Frontal cortex (tissue), 4 donors: ENCODE measurements around the gene ING4. TPM values are rescaled to one million over a fixed set of nuclear protein-coding genes. Genes with fewer than 3 reads are reported as not detected.

Source experiments
- DNase-seq, 2 donors: peaks; one replicate each; pipeline ENCODE4 v3.0.0; 2012; ENCODE audit warnings: low spot score in 2 of 2
- FAIRE-seq: peaks from 2 replicates; lab custom pipeline; 2012; peaks lifted over from hg19 to GRCh38; lab: Jason Lieb, UNC
- total RNA-seq: library from RNA; depleted of rRNA; stranded (reverse); fragments of >200 nt; gene quantifications from one replicate; pipeline ENCODE4 v1.2.3, GENCODE V29; 2014
- donor health status: control.
- donor health status: control.
- donor health status: control.

ING4 gene
- total RNA-seq, 1 donor from 2014 or later, result 81.9 TPM

DNA sequence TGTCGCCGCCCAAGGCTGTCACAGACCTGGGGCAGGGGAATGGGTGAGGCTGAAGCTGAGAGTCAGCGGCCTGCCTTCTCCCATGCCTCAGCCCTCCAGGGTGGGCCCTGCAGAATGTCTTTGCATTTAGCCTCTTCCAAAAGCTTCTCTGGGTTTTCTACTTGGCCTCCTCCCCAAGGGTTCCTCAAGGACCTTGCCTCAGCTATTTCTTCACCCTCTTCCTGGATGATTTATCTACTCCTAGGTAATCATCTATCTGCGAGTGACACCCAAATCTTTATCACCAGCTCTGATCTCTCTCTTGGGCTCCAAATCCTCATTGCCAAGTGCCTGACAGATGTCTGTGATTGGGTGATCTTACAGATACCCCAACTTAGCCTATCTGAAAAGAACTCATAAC lies 22.4 kb downstream of the ING4 start:
- no peak for DNase-seq
- FAIRE-seq, result no peak

GRCh38 chr12:6639151-6639801 lies 23.6 kb downstream of the ING4 start:
- no peak for DNase-seq
- no peak for FAIRE-seq

DNA sequence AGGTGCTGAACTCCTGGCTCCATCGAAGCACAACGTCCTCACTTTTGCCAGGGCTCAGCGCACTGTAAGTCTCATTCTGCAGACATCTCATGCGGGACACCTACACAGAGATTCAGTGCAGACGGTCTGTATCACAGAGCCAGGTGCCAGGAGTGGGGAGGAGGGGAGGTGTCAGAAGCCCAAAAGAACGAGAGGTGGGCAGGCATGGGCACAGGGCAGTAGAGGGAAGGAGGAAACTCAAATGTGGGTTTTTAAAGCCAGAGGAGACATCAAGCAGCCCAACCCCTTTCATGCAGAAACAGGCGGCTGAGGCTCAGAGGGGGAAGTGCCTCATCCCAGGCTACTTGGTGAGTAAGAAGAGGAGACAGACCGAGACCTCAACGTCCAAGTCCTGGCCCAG lies 24.6 kb downstream of the ING4 start:
- FAIRE-seq, result no peak
- no peak for DNase-seq

GRCh38 chr12:6635856-6636531 lies 26.9 kb downstream of the ING4 start, which contains the start of gene LPAR5:
Gene LPAR5 (minus strand): TSS chr12:6635959. CDS start chr12:6621248, 14,711 bp downstream.
- DNase-seq, result no peak
- no peak for FAIRE-seq

- FAIRE-seq (no peak), DNase-seq (no peak)
Measured at GRCh38 chr12:6635375-6635855, 27.5 kb downstream of the ING4 start.

DNA sequence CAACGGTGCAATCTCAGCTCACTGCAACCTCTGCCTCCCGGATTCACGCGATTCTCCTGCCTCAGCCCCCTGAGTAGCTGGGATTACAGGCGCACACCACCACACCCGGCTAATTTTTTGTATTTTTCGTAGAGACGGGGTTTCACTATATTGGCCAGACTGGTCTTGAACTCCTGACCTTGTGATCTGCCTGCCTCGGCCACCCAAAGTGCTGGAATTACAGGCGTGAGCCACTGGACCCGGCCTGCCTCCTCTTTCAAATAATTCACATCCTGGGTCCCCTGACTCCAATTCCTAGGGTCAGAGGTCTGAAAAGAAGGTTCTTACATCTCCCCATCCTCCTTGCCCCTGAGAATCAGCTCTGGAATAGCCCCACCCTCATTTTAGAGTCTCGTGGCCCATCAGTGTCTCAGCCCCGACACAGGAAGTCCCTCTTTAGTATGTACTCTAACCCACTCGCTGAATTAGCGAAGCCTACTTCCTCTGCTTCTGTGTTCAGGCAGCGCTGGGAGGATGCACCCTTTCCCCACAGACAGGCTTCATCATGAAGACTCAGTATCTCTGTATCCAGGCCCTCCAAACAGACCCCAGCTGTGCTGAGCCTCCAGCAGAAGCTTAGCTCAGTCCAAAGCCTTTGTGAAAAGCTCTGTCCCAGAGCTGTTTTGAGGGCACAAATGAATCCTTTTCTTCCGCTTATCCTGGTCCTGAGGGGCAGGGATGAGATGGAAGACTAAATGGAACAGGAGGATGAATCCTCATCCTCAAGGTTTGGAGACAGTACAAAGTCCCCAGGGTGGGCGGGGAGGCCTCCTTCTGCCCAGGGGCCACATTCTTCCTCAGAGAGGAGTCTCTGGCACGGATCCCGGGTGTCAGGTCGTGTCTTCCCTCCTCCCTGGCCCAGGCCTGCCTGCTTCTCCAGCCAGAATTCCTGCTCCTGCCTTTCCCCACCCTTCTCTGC lies 30.6 kb downstream of the ING4 start:
- FAIRE-seq (no peak), DNase-seq (no peak)

- DNase-seq (no peak), FAIRE-seq (no peak)
Measured at GRCh38 chr12:6631549-6631961, 31.4 kb downstream of the ING4 start.

GRCh38 chr12:6630736-6631135 lies 32.2 kb downstream of the ING4 start:
- FAIRE-seq (no peak), DNase-seq (no peak)

DNA sequence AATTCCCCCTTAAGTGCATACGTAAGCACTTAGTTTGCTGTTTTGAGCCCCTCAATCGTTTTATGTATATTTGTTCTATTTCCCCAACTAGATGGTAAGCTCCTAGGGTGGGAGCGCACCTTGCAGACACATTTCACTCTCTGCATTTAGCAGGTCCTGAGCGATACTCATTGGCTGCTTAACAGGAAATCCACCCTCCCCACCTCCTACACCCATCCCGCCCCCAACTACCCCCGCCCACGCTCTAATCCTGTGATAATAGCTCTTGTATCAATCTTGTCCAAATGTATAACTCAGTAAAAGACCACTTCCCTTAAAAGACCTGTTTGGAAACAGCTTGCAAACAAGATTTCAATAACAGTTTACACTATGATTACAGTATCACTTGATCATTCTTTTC lies 35.3 kb downstream of the ING4 start:
- DNase-seq (no peak), FAIRE-seq (no peak)

GRCh38 chr12:6626654-6627283 lies 36.1 kb downstream of the ING4 start:
- DNase-seq (no peak), FAIRE-seq (no peak)

DNA sequence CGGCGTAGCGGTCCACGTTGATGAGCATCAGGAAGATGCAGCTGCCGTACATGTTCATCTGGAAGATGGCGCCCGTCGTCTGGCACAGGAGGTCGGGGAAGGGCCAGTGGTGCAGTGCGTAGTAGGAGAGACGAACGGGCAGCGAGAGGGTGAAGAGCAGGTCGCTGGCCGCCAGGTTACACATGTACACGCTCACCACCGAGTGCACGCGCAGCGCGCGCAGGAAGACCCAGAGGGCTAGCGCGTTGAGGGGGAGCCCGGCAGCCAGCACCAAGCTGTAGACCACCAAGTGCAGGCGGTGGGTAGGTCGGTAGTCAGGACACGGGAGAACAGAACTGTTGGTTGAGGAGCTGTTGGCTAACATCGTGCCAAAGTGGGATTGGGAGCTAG lies 42.0 kb downstream of the ING4 start:
- DNase-seq (no peak), FAIRE-seq (no peak)

- DNase-seq, result peak; percentile 46 to 56
- no peak for FAIRE-seq
Measured at GRCh38 chr12:6620137-6620884, 42.6 kb downstream of the ING4 start.

- FAIRE-seq, result no peak
- DNase-seq, result no peak
Measured at GRCh38 chr12:6618483-6619225, 44.3 kb downstream of the ING4 start.

DNA sequence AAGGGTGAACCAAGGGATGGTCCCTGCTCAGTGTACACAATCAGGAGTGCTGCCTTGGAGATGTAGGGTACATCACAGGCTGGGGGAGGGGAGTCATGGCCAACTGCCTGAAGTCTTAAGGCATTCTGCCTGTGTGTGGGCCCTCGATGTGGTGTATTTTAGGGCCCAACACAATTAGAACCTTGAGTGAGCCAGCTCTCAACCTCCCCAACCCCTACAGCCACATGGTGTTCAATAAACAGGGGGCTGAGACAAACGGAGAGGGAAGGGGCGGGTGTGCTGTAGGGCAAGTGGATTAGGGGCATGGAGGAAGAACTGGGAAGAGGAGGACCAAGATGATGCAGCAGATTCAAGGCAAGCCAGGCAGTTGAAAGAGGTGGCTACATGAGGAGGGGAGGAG lies 47.1 kb downstream of the ING4 start:
- FAIRE-seq, result no peak

DNA sequence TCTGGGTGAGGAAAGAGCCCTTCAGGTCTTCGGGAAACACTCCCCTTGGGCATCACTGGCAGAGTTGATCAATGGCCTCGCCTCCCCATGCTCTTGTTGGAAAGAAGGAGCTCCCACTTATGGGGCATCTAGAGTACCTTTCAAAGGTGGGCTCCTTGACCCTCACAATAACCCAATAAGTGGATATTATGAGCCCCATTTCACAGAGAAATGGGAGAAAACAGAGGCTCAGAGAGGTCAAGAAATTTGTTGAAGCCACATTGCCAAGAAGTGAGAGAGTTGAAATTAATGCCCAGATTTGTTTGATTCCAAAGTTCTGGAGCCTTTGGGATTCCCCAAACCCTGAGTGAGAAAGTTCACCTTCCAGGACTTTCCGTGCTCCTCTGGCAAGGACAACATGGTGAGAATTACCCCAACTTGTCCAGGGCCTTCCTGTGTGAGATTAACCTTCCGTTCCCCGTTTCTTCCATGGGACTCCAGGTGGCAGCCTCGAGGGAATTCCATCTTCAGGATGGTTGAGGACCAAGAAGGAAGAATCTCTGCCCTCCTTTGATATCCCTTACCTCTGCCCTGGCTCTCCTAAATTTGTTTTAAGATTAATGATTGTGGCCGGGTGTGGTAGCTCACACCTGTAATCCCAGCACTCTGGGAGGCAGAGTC lies 48.3 kb downstream of the ING4 start:
- no peak for DNase-seq
- FAIRE-seq, result no peak

More for the DNA sequence above, 47.1 kb downstream of the ING4 start:
- no peak for DNase-seq

DNA sequence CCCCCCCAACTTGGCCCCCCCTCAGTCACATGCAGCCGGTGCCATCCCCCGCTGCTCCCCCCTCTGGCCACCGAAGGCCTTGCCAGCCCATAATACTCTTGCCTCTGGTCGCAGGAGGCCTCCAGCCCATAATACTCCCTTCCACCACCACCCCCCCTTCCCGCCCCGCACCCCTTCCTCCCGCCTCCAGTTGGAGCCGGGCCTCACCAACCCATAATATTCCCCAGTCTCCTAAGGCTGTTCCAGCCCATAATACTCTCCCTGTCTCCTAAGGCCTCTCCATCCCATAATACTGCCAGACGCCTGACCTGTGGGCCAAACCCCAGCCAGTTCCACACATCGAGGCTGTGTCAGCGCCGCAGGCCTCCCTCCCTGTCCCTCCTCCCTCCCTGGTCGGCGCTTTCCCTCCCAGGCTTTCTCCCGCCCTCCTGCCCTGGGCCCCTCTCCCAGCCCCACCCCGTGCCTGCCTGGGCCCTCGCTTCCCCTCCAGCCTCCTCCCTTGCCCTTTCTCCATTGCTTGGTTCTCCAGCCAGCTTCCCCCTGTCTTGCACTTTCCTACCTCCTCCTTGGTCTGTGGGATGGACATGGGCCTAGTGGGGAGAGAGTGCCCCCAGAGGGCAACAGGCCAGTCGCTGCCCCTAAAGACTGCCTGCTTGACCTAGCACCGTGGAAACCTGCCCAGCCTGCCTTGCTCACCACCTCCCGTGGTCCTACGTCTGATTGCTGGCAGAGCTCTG lies 49.0 kb downstream of the ING4 start:
- DNase-seq (peak; percentile 83 to 85), FAIRE-seq (no peak)

DNA sequence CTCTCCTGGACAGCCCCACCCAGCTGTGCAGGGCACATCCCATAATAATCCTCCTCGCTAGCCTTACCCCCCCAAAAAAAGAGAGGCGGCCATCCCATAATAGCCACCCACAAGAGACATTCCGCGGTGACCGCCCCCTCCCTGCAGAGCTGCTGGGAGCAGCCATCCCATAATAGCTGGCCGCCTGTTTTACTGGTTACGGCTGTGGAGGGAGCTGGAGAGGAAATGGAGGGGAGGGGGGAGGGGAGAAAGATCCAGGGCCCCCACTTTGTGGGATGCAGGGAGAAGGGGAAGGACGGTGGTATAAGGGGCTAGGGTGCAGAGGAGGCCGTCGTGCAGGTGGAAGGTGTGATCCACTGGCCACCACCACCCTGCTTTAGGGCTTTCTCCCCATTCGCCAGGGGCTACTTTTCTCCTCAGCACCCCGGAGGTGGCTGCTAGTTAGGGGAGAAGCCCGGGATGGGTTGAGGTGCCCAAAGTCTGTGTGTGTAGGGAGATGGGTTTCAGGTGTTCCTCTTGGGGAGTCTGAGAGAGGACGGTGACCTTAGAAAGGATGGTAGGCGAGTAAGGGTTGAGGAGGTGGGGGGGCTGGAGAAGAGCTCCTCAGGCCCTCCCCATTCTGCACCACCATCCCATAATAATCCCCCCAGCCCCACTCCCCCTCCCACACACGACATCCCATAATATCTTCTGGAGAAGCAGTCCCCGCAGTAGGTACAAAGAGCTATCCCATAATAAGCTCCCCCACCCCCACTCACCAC lies 49.7 kb downstream of the ING4 start:
- DNase-seq (peak; percentile 59 to 61), FAIRE-seq (no peak)
